Measurements from ENCODE around the gene GALNTL6. TPM values are rescaled to one million over a fixed set of nuclear protein-coding genes. Genes with fewer than 3 reads are reported as not detected.

Gene GALNTL6
- total and polyA plus RNA-seq, 4 donors = 6.1 to 25.4 (median 22.5) TPM

GRCh38 chr4:172149329-172149728 is 336.1 kb downstream of the GALNTL6 start:
- DNase-seq (ENCODE audit: low read depth in 4 of 6, low spot score in 6 of 6) = no peak
- Histone ChIP-seq H3K27me3 (ENCODE audit: control insufficient read depth, insufficient read depth, low read length) (no peaks in the 10 kb centered on the region), H3K4me1 (ENCODE audit: control insufficient read depth, insufficient read depth, low read length) (no peaks in the 10 kb centered on the region), H3K4me3 (ENCODE audit: low read depth, low read length) (no peak overlapping the region), H3K36me3 (ENCODE audit: control insufficient read depth, insufficient read depth, low read length) (no peaks in the 10 kb centered on the region), H3K9me3 (ENCODE audit: control insufficient read depth, insufficient read depth, low read length) (no peaks in the 10 kb centered on the region), H3K27ac (ENCODE audit: low read depth, low read length) (no peak overlapping the region)
- 100% methylated on average over 2 of the region's 5 CpGs for WGBS (ENCODE audit: insufficient coverage)

GRCh38 chr4:172152284-172152683 is 339.1 kb downstream of the GALNTL6 start:
- no peak for DNase-seq (ENCODE audit: low read depth in 4 of 6, low spot score in 6 of 6)
- no peak overlapping the region for H3K27ac ChIP-seq (ENCODE audit: low read depth, low read length)
- no peaks in the 10 kb centered on the region for H3K4me1 ChIP-seq (ENCODE audit: control insufficient read depth, insufficient read depth, low read length)
- no peaks in the 10 kb centered on the region for H3K27me3 ChIP-seq (ENCODE audit: control insufficient read depth, insufficient read depth, low read length)
- no peak overlapping the region for H3K4me3 ChIP-seq (ENCODE audit: low read depth, low read length)
- H3K36me3 ChIP-seq (ENCODE audit: control insufficient read depth, insufficient read depth, low read length) = no peaks in the 10 kb centered on the region
- WGBS (ENCODE audit: insufficient coverage) = no CpG with 5 or more reads among the region's 3 CpGs
- H3K9me3 ChIP-seq (ENCODE audit: control insufficient read depth, insufficient read depth, low read length) = no peaks in the 10 kb centered on the region

DNA sequence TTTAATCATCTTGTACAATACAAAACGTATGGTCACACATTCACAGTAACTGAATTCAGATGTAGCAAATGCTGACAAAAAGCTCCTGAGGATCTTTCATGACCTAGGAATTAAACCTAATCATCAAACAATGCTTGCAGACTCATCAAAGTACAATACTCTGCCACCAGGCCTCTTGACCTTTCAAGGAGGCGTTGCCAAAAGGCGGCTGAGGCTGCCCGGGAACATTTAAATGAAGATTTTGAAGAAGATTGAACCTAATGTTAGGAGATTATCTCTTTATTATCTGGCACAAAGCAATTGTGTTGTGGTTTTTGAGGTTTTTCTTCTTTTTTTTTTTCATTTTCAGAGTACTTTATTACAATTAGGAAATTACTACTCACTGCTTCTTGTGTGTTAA is 340.5 kb downstream of the GALNTL6 start:
- no peak for DNase-seq (ENCODE audit: low read depth in 4 of 6, low spot score in 6 of 6)
- H3K36me3 ChIP-seq (ENCODE audit: control insufficient read depth, insufficient read depth, low read length) = no peaks in the 10 kb centered on the region
- H3K9me3 ChIP-seq (ENCODE audit: control insufficient read depth, insufficient read depth, low read length) = no peaks in the 10 kb centered on the region
- H3K27me3 ChIP-seq (ENCODE audit: control insufficient read depth, insufficient read depth, low read length) = no peaks in the 10 kb centered on the region
- no peaks in the 10 kb centered on the region for H3K4me1 ChIP-seq (ENCODE audit: control insufficient read depth, insufficient read depth, low read length)
- no peak overlapping the region for H3K4me3 ChIP-seq (ENCODE audit: low read depth, low read length)
- no peak overlapping the region for H3K27ac ChIP-seq (ENCODE audit: low read depth, low read length)
- WGBS (ENCODE audit: insufficient coverage) = no CpG with 5 or more reads among the region's 4 CpGs

GRCh38 chr4:172155838-172156345 is 342.7 kb downstream of the GALNTL6 start:
- DNase-seq (ENCODE audit: low read depth in 4 of 6, low spot score in 6 of 6) = no peak
- no peaks in the 10 kb centered on the region for H3K27me3 ChIP-seq (ENCODE audit: control insufficient read depth, insufficient read depth, low read length)
- H3K4me3 ChIP-seq (ENCODE audit: low read depth, low read length) = no peak overlapping the region
- no peak overlapping the region for H3K27ac ChIP-seq (ENCODE audit: low read depth, low read length)
- no peaks in the 10 kb centered on the region for H3K4me1 ChIP-seq (ENCODE audit: control insufficient read depth, insufficient read depth, low read length)
- 94% methylated on average over 13 of the region's 15 CpGs for WGBS (ENCODE audit: insufficient coverage)
- no peaks in the 10 kb centered on the region for H3K36me3 ChIP-seq (ENCODE audit: control insufficient read depth, insufficient read depth, low read length)
- no peaks in the 10 kb centered on the region for H3K9me3 ChIP-seq (ENCODE audit: control insufficient read depth, insufficient read depth, low read length)

- DNase-seq (ENCODE audit: low read depth in 4 of 6, low spot score in 6 of 6) = no peak
- Histone ChIP-seq H3K4me3 (ENCODE audit: low read depth, low read length) (no peak overlapping the region), H3K9me3 (ENCODE audit: control insufficient read depth, insufficient read depth, low read length) (no peaks in the 10 kb centered on the region), H3K27ac (ENCODE audit: low read depth, low read length) (no peak overlapping the region), H3K36me3 (ENCODE audit: control insufficient read depth, insufficient read depth, low read length) (no peaks in the 10 kb centered on the region), H3K4me1 (ENCODE audit: control insufficient read depth, insufficient read depth, low read length) (no peaks in the 10 kb centered on the region), H3K27me3 (ENCODE audit: control insufficient read depth, insufficient read depth, low read length) (no peaks in the 10 kb centered on the region)
- 100% methylated on average over 1 of the region's 2 CpGs for WGBS (ENCODE audit: insufficient coverage)
Observed at GRCh38 chr4:172157946-172158345, 344.7 kb downstream of the GALNTL6 start.

DNA sequence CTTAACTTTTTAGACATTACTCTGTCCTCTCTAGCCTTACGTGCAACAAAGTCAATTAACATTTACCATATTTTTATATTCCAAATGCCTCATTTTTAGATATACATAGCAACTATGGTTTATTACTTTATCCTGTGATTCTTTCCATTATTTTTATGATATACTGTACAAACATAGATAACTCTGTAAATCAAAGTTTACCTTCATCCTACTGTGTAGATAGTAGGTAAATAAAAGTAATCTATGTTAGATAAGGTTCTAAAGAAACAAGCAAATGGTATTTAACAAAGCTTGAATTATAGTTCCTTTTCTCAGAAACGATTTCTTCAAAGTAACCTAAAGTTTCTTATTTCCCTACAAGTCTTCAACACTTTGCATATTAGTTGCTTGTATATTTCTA is 350.0 kb downstream of the GALNTL6 start:
- no peak overlapping the region for H3K4me3 ChIP-seq (ENCODE audit: low read depth, low read length)
- no peaks in the 10 kb centered on the region for H3K27me3 ChIP-seq (ENCODE audit: control insufficient read depth, insufficient read depth, low read length)
- no peaks in the 10 kb centered on the region for H3K36me3 ChIP-seq (ENCODE audit: control insufficient read depth, insufficient read depth, low read length)
- H3K27ac ChIP-seq (ENCODE audit: low read depth, low read length) = no peak overlapping the region
- DNase-seq (ENCODE audit: low read depth in 4 of 6, low spot score in 6 of 6) = no peak
- H3K9me3 ChIP-seq (ENCODE audit: control insufficient read depth, insufficient read depth, low read length) = no peaks in the 10 kb centered on the region
- no CpG with 5 or more reads among the region's 2 CpGs for WGBS (ENCODE audit: insufficient coverage)
- no peaks in the 10 kb centered on the region for H3K4me1 ChIP-seq (ENCODE audit: control insufficient read depth, insufficient read depth, low read length)

- H3K4me1 ChIP-seq (ENCODE audit: control insufficient read depth, insufficient read depth, low read length) = no peaks in the 10 kb centered on the region
- H3K4me3 ChIP-seq (ENCODE audit: low read depth, low read length) = no peak overlapping the region
- DNase-seq (ENCODE audit: low read depth in 4 of 6, low spot score in 6 of 6) = no peak
- H3K36me3 ChIP-seq (ENCODE audit: control insufficient read depth, insufficient read depth, low read length) = no peaks in the 10 kb centered on the region
- H3K9me3 ChIP-seq (ENCODE audit: control insufficient read depth, insufficient read depth, low read length) = no peaks in the 10 kb centered on the region
- no peak overlapping the region for H3K27ac ChIP-seq (ENCODE audit: low read depth, low read length)
- 71% methylated on average over 1 of the region's 2 CpGs for WGBS (ENCODE audit: insufficient coverage)
- no peaks in the 10 kb centered on the region for H3K27me3 ChIP-seq (ENCODE audit: control insufficient read depth, insufficient read depth, low read length)
Observed at GRCh38 chr4:172168888-172169287, 355.7 kb downstream of the GALNTL6 start.

DNA sequence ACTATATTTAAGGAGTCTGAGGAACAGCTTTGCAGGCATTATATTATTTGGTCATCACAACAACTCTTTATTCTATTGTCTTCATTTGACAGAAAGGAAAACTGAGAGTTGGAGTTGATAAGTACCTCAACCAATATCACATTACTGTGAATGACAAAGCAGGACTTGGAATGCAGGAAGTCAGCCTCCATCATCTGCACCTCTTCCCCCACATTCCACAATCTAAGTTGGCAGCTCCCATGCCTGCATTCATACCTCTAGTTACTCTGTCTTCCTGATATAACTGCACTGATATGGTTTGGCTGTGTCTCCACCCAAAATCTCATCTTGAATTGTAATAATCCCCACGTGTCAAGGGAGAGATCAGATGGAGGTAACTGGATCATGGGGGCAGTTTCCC is 356.7 kb downstream of the GALNTL6 start:
- no peak for DNase-seq (ENCODE audit: low read depth in 4 of 6, low spot score in 6 of 6)
- Histone ChIP-seq H3K9me3 (ENCODE audit: control insufficient read depth, insufficient read depth, low read length) (no peaks in the 10 kb centered on the region), H3K27me3 (ENCODE audit: control insufficient read depth, insufficient read depth, low read length) (no peaks in the 10 kb centered on the region), H3K27ac (ENCODE audit: low read depth, low read length) (no peak overlapping the region), H3K36me3 (ENCODE audit: control insufficient read depth, insufficient read depth, low read length) (no peaks in the 10 kb centered on the region), H3K4me1 (ENCODE audit: control insufficient read depth, insufficient read depth, low read length) (no peaks in the 10 kb centered on the region), H3K4me3 (ENCODE audit: low read depth, low read length) (no peak overlapping the region)
- no CpG with 5 or more reads among the region's 1 CpG for WGBS (ENCODE audit: insufficient coverage)

DNA sequence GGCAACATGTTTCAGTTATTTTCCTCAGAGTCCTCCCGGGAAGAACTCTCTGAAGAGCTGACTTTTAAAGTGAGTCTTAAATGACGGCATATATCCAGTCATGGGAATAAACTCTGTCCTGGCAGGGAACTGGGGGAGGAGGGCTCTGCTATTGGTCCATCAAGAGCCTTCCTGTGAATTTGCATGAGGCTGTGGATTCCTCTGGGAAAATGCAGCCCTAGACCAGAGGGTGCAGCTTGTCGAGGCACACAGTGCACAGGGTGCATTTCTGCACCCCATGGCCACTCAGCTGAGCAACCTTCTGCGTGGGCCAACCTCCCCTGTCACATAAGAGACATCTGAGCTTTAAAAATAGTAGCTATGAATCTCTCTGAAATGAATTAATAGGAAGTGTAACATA is 360.0 kb downstream of the GALNTL6 start:
- DNase-seq (ENCODE audit: low read depth in 4 of 6, low spot score in 6 of 6) = no peak
- Histone ChIP-seq H3K36me3 (ENCODE audit: control insufficient read depth, insufficient read depth, low read length) (no peaks in the 10 kb centered on the region), H3K4me3 (ENCODE audit: low read depth, low read length) (no peak overlapping the region), H3K9me3 (ENCODE audit: control insufficient read depth, insufficient read depth, low read length) (no peaks in the 10 kb centered on the region), H3K4me1 (ENCODE audit: control insufficient read depth, insufficient read depth, low read length) (no peaks in the 10 kb centered on the region), H3K27me3 (ENCODE audit: control insufficient read depth, insufficient read depth, low read length) (no peaks in the 10 kb centered on the region), H3K27ac (ENCODE audit: low read depth, low read length) (no peak overlapping the region)
- WGBS (ENCODE audit: insufficient coverage) = 64% methylated on average over 3 of the region's 4 CpGs

DNA sequence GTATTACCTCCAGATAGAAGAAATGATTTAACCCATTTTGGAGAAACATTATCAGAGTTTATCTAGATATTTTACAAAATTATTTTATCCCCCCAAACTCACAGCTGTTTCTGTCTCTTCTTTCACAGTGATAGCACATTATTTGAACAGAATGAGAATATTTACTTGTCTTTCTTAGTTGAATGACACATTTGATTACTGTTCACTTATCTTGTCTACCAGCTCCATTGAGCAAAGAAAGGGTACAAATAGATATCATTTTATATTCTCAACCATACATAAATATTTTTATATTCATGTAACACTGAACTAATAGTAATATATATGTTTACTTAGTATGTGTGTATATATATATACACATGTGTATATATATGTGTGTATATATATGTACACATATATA is 364.2 kb downstream of the GALNTL6 start:
- no peaks in the 10 kb centered on the region for H3K4me1 ChIP-seq (ENCODE audit: control insufficient read depth, insufficient read depth, low read length)
- H3K27me3 ChIP-seq (ENCODE audit: control insufficient read depth, insufficient read depth, low read length) = no peaks in the 10 kb centered on the region
- no peaks in the 10 kb centered on the region for H3K36me3 ChIP-seq (ENCODE audit: control insufficient read depth, insufficient read depth, low read length)
- no peaks in the 10 kb centered on the region for H3K9me3 ChIP-seq (ENCODE audit: control insufficient read depth, insufficient read depth, low read length)
- no peak for DNase-seq (ENCODE audit: low read depth in 4 of 6, low spot score in 6 of 6)
- no peak overlapping the region for H3K4me3 ChIP-seq (ENCODE audit: low read depth, low read length)
- no peak overlapping the region for H3K27ac ChIP-seq (ENCODE audit: low read depth, low read length)
